Measurements from ENCODE around the gene SIGLEC7. TPM values are rescaled to one million over a fixed set of nuclear protein-coding genes. Genes with fewer than 3 reads are reported as not detected.

SIGLEC7 gene
- total and polyA plus RNA-seq, 2 experiments from 2014 or later: not detected

DNA sequence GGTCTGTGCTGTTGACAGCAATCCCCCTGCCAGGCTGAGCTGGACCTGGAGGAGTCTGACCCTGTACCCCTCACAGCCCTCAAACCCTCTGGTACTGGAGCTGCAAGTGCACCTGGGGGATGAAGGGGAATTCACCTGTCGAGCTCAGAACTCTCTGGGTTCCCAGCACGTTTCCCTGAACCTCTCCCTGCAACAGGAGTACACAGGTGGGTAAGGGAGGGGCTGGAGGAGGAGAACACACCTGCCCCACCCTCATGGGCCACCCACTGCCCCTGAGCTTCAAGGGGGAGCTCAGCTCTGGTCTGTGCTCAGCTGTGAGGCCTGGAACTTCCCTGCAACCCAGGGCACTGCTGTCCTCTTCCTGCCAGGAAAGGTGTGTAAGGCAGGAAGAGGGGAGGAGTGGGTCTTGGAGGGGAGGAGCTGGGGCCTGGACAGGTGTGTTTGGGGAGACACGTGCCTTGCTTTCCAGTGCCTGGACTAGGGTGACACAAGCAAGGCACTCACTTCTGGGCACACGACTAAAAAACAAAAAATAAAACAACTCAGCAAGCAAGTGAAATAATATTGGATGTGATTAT lies 3.9 kb downstream of the SIGLEC7 start:
- no peak for DNase-seq (ENCODE audit: low read depth in 1 of 2, low spot score in 1 of 2)
- no peak overlapping the region for H3K4me3 ChIP-seq
- H3K4me1 ChIP-seq (ENCODE audit: low read depth): no peaks in the 10 kb centered on the region
- H3K36me3 ChIP-seq: no peaks in the 10 kb centered on the region
- H3K9me3 ChIP-seq (ENCODE audit: low read depth): no peaks in the 10 kb centered on the region
- H3K27me3 ChIP-seq: no peaks in the 10 kb centered on the region
- H3K27ac ChIP-seq: no peak overlapping the region
- TF ChIP-seq, protein P1, sequence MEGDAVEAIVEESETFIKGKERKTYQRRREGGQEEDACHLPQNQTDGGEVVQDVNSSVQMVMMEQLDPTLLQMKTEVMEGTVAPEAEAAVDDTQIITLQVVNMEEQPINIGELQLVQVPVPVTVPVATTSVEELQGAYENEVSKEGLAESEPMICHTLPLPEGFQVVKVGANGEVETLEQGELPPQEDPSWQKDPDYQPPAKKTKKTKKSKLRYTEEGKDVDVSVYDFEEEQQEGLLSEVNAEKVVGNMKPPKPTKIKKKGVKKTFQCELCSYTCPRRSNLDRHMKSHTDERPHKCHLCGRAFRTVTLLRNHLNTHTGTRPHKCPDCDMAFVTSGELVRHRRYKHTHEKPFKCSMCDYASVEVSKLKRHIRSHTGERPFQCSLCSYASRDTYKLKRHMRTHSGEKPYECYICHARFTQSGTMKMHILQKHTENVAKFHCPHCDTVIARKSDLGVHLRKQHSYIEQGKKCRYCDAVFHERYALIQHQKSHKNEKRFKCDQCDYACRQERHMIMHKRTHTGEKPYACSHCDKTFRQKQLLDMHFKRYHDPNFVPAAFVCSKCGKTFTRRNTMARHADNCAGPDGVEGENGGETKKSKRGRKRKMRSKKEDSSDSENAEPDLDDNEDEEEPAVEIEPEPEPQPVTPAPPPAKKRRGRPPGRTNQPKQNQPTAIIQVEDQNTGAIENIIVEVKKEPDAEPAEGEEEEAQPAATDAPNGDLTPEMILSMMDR (IDR thresholded peaks at IDR 0.05; ENCODE audit: low read depth, low read length): no peak

DNA sequence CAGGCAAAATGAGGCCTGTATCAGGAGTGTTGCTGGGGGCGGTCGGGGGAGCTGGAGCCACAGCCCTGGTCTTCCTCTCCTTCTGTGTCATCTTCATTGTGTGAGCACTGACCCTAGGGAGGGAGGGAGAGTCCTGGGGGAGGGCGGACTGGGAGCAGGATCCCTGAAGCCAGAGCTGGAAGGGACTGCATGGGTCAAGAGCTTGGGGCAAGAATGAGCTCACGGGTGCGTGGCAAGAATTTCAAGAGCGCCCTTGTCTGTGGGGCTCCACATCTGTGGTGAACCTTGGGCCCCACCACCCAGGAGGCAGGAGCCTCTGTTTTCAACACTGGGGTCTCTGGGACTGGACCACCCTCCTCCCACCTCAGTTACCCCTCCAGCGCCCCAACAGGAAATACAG lies 4.7 kb downstream of the SIGLEC7 start:
- H3K27ac ChIP-seq: no peak overlapping the region
- no peak for DNase-seq (ENCODE audit: low read depth in 1 of 2, low spot score in 1 of 2)
- H3K4me1 ChIP-seq (ENCODE audit: low read depth): no peaks in the 10 kb centered on the region
- no peaks in the 10 kb centered on the region for H3K27me3 ChIP-seq
- TF ChIP-seq, protein P1 (IDR thresholded peaks at IDR 0.05; ENCODE audit: low read depth, low read length): no peak
- H3K4me3 ChIP-seq: no peak overlapping the region
- no peaks in the 10 kb centered on the region for H3K9me3 ChIP-seq (ENCODE audit: low read depth)
- H3K36me3 ChIP-seq: no peaks in the 10 kb centered on the region

DNA sequence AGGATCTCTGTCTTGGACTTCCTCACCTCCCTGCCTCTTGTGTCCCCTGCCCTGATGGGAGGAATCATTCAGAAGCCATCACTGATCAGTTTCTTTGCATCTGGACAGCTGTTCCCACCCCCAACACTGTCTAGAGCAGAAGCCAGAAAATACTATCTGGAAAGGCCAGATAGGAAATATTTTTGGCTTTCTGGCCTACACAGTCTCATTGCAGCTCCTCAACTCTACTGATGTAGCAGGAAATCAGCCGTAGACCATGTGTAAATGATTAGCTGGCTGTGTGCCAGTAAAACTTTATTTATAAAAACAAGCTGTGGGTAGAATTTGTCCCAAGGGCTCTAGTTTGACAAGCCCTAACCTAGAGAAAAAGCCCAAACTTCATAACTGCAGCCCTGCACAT lies 5.6 kb downstream of the SIGLEC7 start:
- H3K4me1 ChIP-seq (ENCODE audit: low read depth): no peaks in the 10 kb centered on the region
- H3K27me3 ChIP-seq: no peaks in the 10 kb centered on the region
- no peaks in the 10 kb centered on the region for H3K9me3 ChIP-seq (ENCODE audit: low read depth)
- DNase-seq (ENCODE audit: low read depth in 1 of 2, low spot score in 1 of 2): peak in 1 of 2 donors; percentile 44
- TF ChIP-seq, protein P1 (IDR thresholded peaks at IDR 0.05; ENCODE audit: low read depth, low read length): no peak
- H3K36me3 ChIP-seq: no peaks in the 10 kb centered on the region
- no peak overlapping the region for H3K27ac ChIP-seq
- no peak overlapping the region for H3K4me3 ChIP-seq

DNA sequence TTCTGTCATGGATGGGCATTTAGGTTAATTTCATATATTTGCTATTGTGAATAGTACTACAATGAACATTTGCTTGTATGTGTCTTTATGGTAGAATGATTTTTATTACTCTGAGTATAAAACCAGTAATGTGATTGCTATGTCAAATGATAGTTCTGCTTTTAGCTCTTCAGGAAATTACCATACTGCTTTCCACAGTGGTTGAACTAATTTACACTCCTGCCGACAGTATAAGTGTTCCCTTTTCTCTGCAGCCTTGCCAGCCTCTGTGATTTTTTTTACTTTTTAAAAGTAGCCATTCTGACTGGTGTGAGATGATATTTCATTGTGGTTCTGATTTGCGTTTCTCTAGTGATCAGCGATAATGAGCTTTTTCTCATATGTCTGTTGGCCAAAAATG lies 6.5 kb downstream of the SIGLEC7 start:
- no peaks in the 10 kb centered on the region for H3K4me1 ChIP-seq (ENCODE audit: low read depth)

DNA sequence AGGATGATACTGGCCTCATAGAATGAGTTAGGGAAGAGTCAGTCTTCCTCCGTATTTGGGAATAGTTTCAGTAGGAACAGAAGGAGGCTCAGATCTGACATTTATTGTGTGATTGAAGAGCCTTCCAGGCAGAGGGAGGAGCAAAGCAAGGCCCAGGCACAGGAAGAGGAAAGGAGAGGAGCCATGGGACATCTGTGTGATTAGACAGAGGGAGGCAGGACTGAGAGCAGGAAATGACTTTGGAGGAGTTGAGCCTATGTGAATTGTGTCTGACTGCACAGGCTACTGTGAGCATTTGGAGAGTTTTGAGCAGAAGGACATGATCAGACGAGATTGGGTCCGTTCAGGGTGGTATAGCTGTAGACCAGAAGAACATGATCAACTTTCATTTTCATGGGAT lies 8.5 kb downstream of the SIGLEC7 start:
- TF ChIP-seq, protein P1 (IDR thresholded peaks at IDR 0.05; ENCODE audit: low read depth, low read length): no peak
- H3K27ac ChIP-seq: no peak overlapping the region
- H3K4me1 ChIP-seq (ENCODE audit: low read depth): no peaks in the 10 kb centered on the region
- H3K4me3 ChIP-seq: no peak overlapping the region
- no peaks in the 10 kb centered on the region for H3K36me3 ChIP-seq
- no peaks in the 10 kb centered on the region for H3K27me3 ChIP-seq
- H3K9me3 ChIP-seq (ENCODE audit: low read depth): no peaks in the 10 kb centered on the region
- DNase-seq (ENCODE audit: low read depth in 1 of 2, low spot score in 1 of 2): no peak

More for the DNA sequence above, 6.5 kb downstream of the SIGLEC7 start:
- no peaks in the 10 kb centered on the region for H3K9me3 ChIP-seq (ENCODE audit: low read depth)
- DNase-seq (ENCODE audit: low read depth in 1 of 2, low spot score in 1 of 2): no peak
- H3K4me3 ChIP-seq: no peak overlapping the region
- no peaks in the 10 kb centered on the region for H3K36me3 ChIP-seq
- TF ChIP-seq, protein P1 (IDR thresholded peaks at IDR 0.05; ENCODE audit: low read depth, low read length): no peak
- no peak overlapping the region for H3K27ac ChIP-seq
- no peaks in the 10 kb centered on the region for H3K27me3 ChIP-seq
